GM12878 (cell line): ENCODE results near the gene C1orf210.

Experiments used
- MAX ChIP-seq: IDR thresholded peaks from 2 replicates; pipeline ENCODE4 v1.6.1; 2012; ENCODE audit warnings: low read depth, low read length, improper control_type of control experiment
- RBBP5 ChIP-seq: fragments of 200-600 bp; sonication (generic); conservative IDR thresholded peaks from 2 replicates; pipeline ENCODE4 v1.6.1; 2016
- SP1 ChIP-seq: IDR thresholded peaks from one replicate; pipeline ENCODE4 v1.6.1; 2011; ENCODE audit warnings: low read depth, low read length

DNA sequence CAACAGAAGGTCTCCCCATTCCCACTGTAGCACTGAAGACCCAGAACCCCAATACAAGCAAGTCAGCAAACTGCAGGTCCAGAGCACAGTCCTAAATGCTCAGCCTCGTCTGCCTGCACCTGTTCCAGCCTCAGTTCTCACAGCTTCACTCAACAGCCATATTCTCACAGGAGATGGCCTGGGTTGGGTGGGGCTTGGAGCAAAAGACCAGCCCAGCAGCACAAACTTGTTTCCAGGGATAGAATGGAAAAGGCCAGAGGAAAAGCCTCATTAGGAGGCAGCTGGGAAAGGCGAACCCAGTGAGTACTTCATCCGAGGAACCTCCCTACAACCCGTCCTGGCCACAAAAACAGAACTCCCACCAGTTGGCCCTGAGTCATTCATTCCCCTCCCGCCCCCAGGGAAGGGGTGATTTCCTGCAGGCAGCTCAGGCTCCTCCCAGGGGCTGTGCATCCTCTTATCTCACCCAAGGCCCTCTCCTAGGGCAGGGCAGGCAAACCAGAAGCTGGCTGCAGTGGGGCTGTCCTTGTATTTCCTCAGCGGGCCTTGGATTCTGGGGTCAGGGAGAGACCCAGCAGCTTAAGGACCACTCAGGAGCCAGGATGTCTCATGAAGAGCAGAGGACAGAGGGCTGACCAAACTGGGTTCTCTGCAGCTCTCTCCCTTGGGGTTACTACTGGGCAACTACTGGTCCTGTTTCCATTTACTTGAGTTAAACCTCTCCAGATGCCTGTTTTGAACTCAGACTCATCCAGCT is 44.8 kb upstream of the C1orf210 start:
- no peak for TF ChIP-seq SP1
- no peak for TF ChIP-seq MAX
- TF ChIP-seq RBBP5 = no peak
